Activated CD4-positive, alpha-beta T cell treated with anti-CD3 and anti-CD28 coated beads, Interleukin-2, amount 10 ng/mL, durations not matched to agents 7 days and 5 days (primary cell): Measurements from ENCODE around the gene PPT2. TPM values are rescaled to one million over a fixed set of nuclear protein-coding genes. Genes with fewer than 3 reads are reported as not detected.

Experiments used
- CTCF ChIA-PET: fragments of 350-600 bp; sonication (Branson Sonifier 250); formaldehyde crosslinking; loops from one replicate; lab custom pipeline; 2021; ENCODE audit warnings: antibody characterized with exemption; lab: Charles Lee
- POLR2A ChIA-PET: fragments of 350-600 bp; sonication (Branson Sonifier 250); formaldehyde crosslinking; loops from one replicate; lab custom pipeline; 2021; ENCODE audit warnings: antibody characterized with exemption; lab: Charles Lee
- DNase-seq: peaks from one replicate; pipeline ENCODE4 v3.0.0-alpha.2; 2020
- H3K27ac Mint-ChIP-seq: one replicate; pipeline ENCODE4 v1.8.0; 2021; ENCODE audit warnings: mild to moderate bottlenecking, moderate library complexity, mixed read lengths
- H3K27me3 Mint-ChIP-seq: one replicate; pipeline ENCODE4 v1.8.0; 2021; ENCODE audit warnings: mixed read lengths
- H3K36me3 Mint-ChIP-seq: one replicate; pipeline ENCODE4 v1.8.0; 2021; ENCODE audit warnings: low read depth, mixed read lengths
- H3K4me1 Mint-ChIP-seq: one replicate; pipeline ENCODE4 v1.8.0; 2021; ENCODE audit warnings: mixed read lengths
- H3K4me3 Mint-ChIP-seq: one replicate; pipeline ENCODE4 v1.8.0; 2021; ENCODE audit warnings: mild to moderate bottlenecking, moderate library complexity, mixed read lengths
- H3K9me3 Mint-ChIP-seq: one replicate; pipeline ENCODE4 v1.8.0; 2021; ENCODE audit warnings: mixed read lengths
- total RNA-seq, 2 experiments: library from RNA; stranded (reverse); gene quantifications; one replicate each; pipeline ENCODE4 v1.2.3, GENCODE V29; 2021

PPT2 gene
- total RNA-seq, 2 experiments from 2014 or later = 8.3 to 9.2 TPM

GRCh38 chr6:32114796-32115195 lies 39.1 kb upstream of the PPT2 start:
- CTCF ChIA-PET = interaction anchor here (0.7 kb wide), 1 partner anchor 724 kb away, joined by 4 read pairs; the partner anchor contains the start of gene TAP2
- no peak for DNase-seq
- peaks cover 25% of the 10 kb centered on the region for H3K36me3 Mint-ChIP-seq
- no peaks in the 10 kb centered on the region for H3K9me3 Mint-ChIP-seq
- no peak overlapping the region for H3K4me3 Mint-ChIP-seq
- peaks cover 12% of the 10 kb centered on the region for H3K4me1 Mint-ChIP-seq
- H3K27ac Mint-ChIP-seq = no peak overlapping the region
- POLR2A ChIA-PET = no interaction called here
- H3K27me3 Mint-ChIP-seq = peaks cover under 1% of the 10 kb centered on the region

- no peaks in the 10 kb centered on the region for H3K9me3 Mint-ChIP-seq
- H3K4me1 Mint-ChIP-seq = peaks cover 10% of the 10 kb centered on the region
- H3K36me3 Mint-ChIP-seq = peaks cover 30% of the 10 kb centered on the region
- no peak overlapping the region for H3K27ac Mint-ChIP-seq
- no peak for DNase-seq
- no peak overlapping the region for H3K4me3 Mint-ChIP-seq
- H3K27me3 Mint-ChIP-seq = no peaks in the 10 kb centered on the region
- ChIA-PET CTCF (no interaction called here), POLR2A (no interaction called here)
These were observed 38.3 kb upstream of the PPT2 start for GRCh38 chr6:32115623-32116022.

- ChIA-PET POLR2A (no interaction called here), CTCF (interaction anchor here (0.9 to 1.2 kb wide), 4 partner anchors 12 to 79 kb away, joined by 3 to 4 read pairs (median 4); no protein-coding TSS in a partner anchor)
- H3K4me1 Mint-ChIP-seq = peaks cover 10% of the 10 kb centered on the region
- H3K36me3 Mint-ChIP-seq = peaks cover 38% of the 10 kb centered on the region
- no peaks in the 10 kb centered on the region for H3K27me3 Mint-ChIP-seq
- DNase-seq = peak; percentile 26
- no peak overlapping the region for H3K27ac Mint-ChIP-seq
- H3K9me3 Mint-ChIP-seq = no peaks in the 10 kb centered on the region
- H3K4me3 Mint-ChIP-seq = no peak overlapping the region
These were observed 37.3 kb upstream of the PPT2 start for GRCh38 chr6:32116674-32117073.

- CTCF ChIA-PET = interaction anchor here (0.9 to 1.2 kb wide), 4 partner anchors 11 to 78 kb away, joined by 3 to 4 read pairs (median 4); no protein-coding TSS in a partner anchor
- H3K9me3 Mint-ChIP-seq = no peaks in the 10 kb centered on the region
- H3K36me3 Mint-ChIP-seq = peaks cover 44% of the 10 kb centered on the region
- no peak for DNase-seq
- no peaks in the 10 kb centered on the region for H3K27me3 Mint-ChIP-seq
- H3K4me3 Mint-ChIP-seq = no peak overlapping the region
- POLR2A ChIA-PET = no interaction called here
- H3K4me1 Mint-ChIP-seq = peaks cover 10% of the 10 kb centered on the region
- no peak overlapping the region for H3K27ac Mint-ChIP-seq
These were observed 36.5 kb upstream of the PPT2 start for GRCh38 chr6:32117461-32117860.

GRCh38 chr6:32118782-32119628 lies 34.9 kb upstream of the PPT2 start:
- POLR2A ChIA-PET = no interaction called here
- Mint-ChIP-seq H3K4me3 (no peak overlapping the region), H3K27ac (peak overlapping the region; percentile 81), H3K9me3 (no peaks in the 10 kb centered on the region), H3K27me3 (no peaks in the 10 kb centered on the region), H3K4me1 (peaks cover 10% of the 10 kb centered on the region), H3K36me3 (peaks cover 52% of the 10 kb centered on the region)
- DNase-seq = peak; percentile 77
- CTCF ChIA-PET = interaction anchor here (0.6 to 1.8 kb wide), 10 partner anchors 9 to 837 kb away, joined by 3 to 20 read pairs (median 4); partner anchors contain the start of genes ATF6B and FKBPL

GRCh38 chr6:32120573-32121059 lies 33.3 kb upstream of the PPT2 start:
- no peak for DNase-seq
- POLR2A ChIA-PET = no interaction called here
- Mint-ChIP-seq H3K4me3 (no peak overlapping the region), H3K27me3 (no peaks in the 10 kb centered on the region), H3K9me3 (no peaks in the 10 kb centered on the region), H3K4me1 (peaks cover 17% of the 10 kb centered on the region), H3K27ac (no peak overlapping the region), H3K36me3 (peaks cover 58% of the 10 kb centered on the region)
- CTCF ChIA-PET = interaction anchor here (1.9 kb wide), 1 partner anchor 10 kb away, joined by 6 read pairs; no protein-coding TSS in a partner anchor

- ChIA-PET POLR2A (no interaction called here), CTCF (no interaction called here)
- no peaks in the 10 kb centered on the region for H3K9me3 Mint-ChIP-seq
- peaks cover 64% of the 10 kb centered on the region for H3K36me3 Mint-ChIP-seq
- no peak overlapping the region for H3K27ac Mint-ChIP-seq
- peaks cover 43% of the 10 kb centered on the region for H3K4me1 Mint-ChIP-seq
- DNase-seq = no peak
- no peak overlapping the region for H3K4me3 Mint-ChIP-seq
- H3K27me3 Mint-ChIP-seq = no peaks in the 10 kb centered on the region
These were observed 30.3 kb upstream of the PPT2 start for GRCh38 chr6:32123681-32124080.

DNA sequence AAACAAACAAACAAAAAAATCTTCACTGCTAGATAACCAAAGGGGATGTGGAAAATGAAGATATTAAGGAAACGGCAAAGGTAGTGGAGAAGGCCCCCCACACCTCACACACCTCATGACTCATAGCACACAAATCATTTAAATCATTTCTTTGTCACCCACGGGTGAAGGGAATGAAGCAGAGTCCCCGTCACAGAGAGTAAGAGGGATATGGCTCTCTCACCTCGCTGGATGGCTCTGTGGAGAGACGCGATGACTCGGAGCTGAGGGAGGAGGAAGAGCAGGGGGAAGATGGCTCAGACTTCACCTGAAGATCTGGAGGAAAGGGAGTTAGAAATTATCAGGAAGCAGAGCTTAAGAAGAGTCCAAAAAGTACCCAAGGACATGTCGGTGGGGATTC lies 27.1 kb upstream of the PPT2 start:
- peaks cover 43% of the 10 kb centered on the region for H3K36me3 Mint-ChIP-seq
- CTCF ChIA-PET = interaction anchor here (1.1 to 2.6 kb wide), 3 partner anchors 8 to 23 kb away, joined by 3 to 20 read pairs (median 7); no protein-coding TSS in a partner anchor
- H3K9me3 Mint-ChIP-seq = no peaks in the 10 kb centered on the region
- POLR2A ChIA-PET = no interaction called here
- peak overlapping the region; percentile 100 for H3K4me3 Mint-ChIP-seq
- DNase-seq = no peak
- H3K27me3 Mint-ChIP-seq = no peaks in the 10 kb centered on the region
- H3K4me1 Mint-ChIP-seq = peaks cover 51% of the 10 kb centered on the region
- H3K27ac Mint-ChIP-seq = peak overlapping the region; percentile 98

DNA sequence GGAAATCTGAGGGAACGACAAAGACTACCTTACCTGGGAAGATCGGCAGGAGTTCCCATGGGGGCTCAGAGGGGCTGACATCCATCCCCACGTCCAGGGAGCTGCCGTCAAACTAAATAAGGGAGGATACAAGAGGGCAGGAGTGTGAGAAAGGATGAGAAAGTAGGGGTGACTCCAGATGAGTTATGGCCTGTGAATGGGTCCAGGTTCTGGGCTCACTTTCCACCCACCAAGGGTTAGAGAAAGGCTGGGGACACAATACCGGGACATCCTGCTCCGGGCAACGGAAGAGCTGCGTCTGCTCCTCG lies 26.6 kb upstream of the PPT2 start:
- Mint-ChIP-seq H3K36me3 (peaks cover 40% of the 10 kb centered on the region), H3K9me3 (no peaks in the 10 kb centered on the region), H3K27me3 (no peaks in the 10 kb centered on the region), H3K4me1 (peaks cover 51% of the 10 kb centered on the region), H3K4me3 (peak overlapping the region; percentile 100), H3K27ac (peak overlapping the region; percentile 98)
- DNase-seq = no peak
- ChIA-PET CTCF (interaction anchor here (1.0 to 2.6 kb wide), 5 partner anchors 9 to 68 kb away, joined by 3 to 20 read pairs (median 5); no protein-coding TSS in a partner anchor), POLR2A (interaction anchor here (0.8 kb wide), 1 partner anchor 69 kb away, joined by 4 read pairs; no protein-coding TSS in a partner anchor)

- H3K4me1 Mint-ChIP-seq = peaks cover 51% of the 10 kb centered on the region
- no peaks in the 10 kb centered on the region for H3K27me3 Mint-ChIP-seq
- H3K27ac Mint-ChIP-seq = peak within 1 kb of the TSS; percentile 98
- DNase-seq = peak; percentile 99
- ChIA-PET CTCF (interaction anchor here (0.6 to 2.6 kb wide), 9 partner anchors 9 to 183 kb away, joined by 3 to 20 read pairs (median 3); no protein-coding TSS in a partner anchor), POLR2A (interaction anchor here (0.5 to 0.8 kb wide), 2 partner anchors 12 to 68 kb away, joined by 3 to 4 read pairs; no protein-coding TSS in a partner anchor)
- peak within 1 kb of the TSS; percentile 100 for H3K4me3 Mint-ChIP-seq
- H3K9me3 Mint-ChIP-seq = no peaks in the 10 kb centered on the region
- H3K36me3 Mint-ChIP-seq = peaks cover 37% of the 10 kb centered on the region
These were observed 26.0 kb upstream of the PPT2 start, which contains the start of gene ATF6B for GRCh38 chr6:32127717-32128592. Gene ATF6B, minus strand, starts transcription at chr6:32128246. Its CDS starts 39 bp downstream, at chr6:32128207.

GRCh38 chr6:32128751-32129296 lies 25.1 kb upstream of the PPT2 start:
- Mint-ChIP-seq H3K27ac (peak overlapping the region; percentile 98), H3K36me3 (peaks cover 31% of the 10 kb centered on the region), H3K9me3 (no peaks in the 10 kb centered on the region), H3K27me3 (peaks cover under 1% of the 10 kb centered on the region), H3K4me1 (peaks cover 51% of the 10 kb centered on the region), H3K4me3 (peak overlapping the region; percentile 100)
- CTCF ChIA-PET = interaction anchor here (0.5 to 2.6 kb wide), 6 partner anchors 10 to 67 kb away, joined by 3 to 20 read pairs (median 3); no protein-coding TSS in a partner anchor
- DNase-seq = no peak
- POLR2A ChIA-PET = interaction anchor here (0.8 kb wide), 1 partner anchor 64 kb away, joined by 3 read pairs; no protein-coding TSS in a partner anchor
